Activated CD4-positive, alpha-beta T cell treated with anti-CD3 and anti-CD28 coated beads, Interleukin-10, Interleukin-2, amounts not matched to agents 100 ng/mL and 50 ng/mL, durations not matched to agents 16 hours and 8 hours (primary cell): ENCODE measurements around the gene POLR1B.
A peak's percentile ranks its signal among the peaks of the same experiment; 100 is the strongest.
"Not testable (repeated sequence)": the region's sequence is repeated elsewhere in the genome, so short reads cannot be mapped to it uniquely, and the experiment has no call there.

Source experiments
- DNase-seq: peaks from one replicate; pipeline ENCODE4 v3.0.0-alpha.2; 2020

The POLR1B gene

DNA sequence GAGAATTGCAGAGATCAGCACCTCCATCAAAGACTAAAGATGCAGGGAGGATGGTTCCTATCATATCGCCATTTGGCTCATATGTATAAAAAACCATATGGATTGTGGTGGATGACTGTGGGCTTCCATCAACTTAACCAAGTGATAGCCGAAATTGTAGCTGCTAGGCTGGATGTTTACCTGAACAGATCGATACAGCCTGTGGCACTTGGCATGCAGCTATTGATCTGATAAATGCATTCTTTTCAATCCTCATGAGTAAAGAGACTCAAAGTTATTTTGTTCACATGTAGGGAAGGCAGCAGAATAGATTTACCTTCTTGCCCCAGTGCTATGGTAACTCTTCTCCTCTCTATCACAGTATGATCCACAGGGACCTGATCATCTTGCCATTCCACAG is 60.7 kb downstream of the POLR1B start:
- no peak for DNase-seq

DNA sequence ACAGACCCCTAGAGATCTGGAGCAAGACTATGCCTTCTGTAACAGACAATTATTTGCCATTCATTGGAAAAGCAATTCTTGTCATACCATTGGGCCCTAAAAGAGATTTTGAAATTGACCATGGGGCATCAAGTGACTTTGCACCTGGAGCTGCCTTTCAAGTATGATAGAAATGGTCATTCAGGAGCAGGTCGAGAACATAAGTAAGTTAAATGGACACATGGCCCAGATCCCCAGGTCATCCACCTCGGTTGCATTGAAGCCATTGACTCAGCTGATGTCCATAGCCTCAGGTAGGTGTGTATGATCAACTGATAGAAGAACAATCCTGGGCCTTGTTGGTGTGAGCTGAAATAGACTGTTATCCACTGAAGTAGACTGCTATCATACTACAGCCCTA is 61.5 kb downstream of the POLR1B start:
- no peak for DNase-seq

DNA sequence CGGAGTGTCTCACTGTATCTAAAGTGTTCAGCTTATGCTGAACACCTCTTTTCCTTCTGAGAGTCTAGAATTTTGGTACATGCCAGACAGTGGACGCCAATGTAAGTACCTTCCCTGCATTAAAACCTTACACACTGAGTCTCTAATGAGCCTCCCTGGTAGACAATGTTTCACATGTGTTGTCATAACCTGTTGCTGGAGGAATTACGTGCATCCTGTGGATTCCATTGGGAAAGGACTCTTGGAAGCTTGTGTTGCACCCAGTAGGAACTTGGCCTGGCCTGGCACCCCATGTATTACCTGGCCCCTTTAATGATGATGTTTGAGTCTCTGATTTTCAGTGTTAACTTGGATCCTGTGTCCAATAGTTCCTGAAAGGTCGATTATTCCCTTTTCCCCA is 62.7 kb downstream of the POLR1B start:
- DNase-seq = no peak

DNA sequence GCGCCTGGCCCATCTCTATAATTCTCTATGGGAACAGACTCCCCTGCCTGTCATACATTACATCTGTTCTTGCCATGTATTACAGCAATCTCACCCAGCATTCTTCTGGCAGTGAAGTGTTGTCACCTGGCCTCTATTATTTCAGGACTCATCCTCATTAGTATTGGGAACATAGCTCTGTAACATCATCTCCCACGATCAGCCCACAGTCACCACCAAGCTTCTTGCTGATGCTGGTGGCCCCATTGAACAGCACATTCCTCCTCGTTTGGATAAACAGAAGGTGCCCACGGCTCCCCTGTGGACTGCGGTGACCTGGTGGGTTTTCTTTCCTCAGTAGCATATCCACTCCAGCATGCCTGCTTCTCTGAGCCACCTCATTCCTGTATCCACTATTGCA is 63.7 kb downstream of the POLR1B start:
- DNase-seq = no peak

DNA sequence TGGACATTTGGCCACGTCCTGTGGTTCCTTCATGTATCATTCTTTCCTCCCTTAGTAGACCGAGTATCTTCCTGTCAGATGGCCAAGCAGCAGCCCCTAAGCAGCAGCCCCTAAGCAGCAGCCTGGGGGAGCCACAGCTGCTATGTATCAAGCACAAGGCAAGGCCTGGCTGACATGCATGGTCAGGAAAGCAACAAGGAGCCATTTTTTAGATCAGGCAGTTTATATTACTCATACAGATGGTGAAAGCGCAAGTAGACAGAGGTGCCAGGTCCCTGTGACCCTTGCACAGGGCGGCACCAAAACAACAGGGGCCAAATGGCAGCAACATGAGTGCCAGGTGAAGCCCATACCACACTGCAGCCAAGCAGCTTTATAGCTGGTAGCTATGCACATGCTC is 64.3 kb downstream of the POLR1B start:
- no peak for DNase-seq

DNA sequence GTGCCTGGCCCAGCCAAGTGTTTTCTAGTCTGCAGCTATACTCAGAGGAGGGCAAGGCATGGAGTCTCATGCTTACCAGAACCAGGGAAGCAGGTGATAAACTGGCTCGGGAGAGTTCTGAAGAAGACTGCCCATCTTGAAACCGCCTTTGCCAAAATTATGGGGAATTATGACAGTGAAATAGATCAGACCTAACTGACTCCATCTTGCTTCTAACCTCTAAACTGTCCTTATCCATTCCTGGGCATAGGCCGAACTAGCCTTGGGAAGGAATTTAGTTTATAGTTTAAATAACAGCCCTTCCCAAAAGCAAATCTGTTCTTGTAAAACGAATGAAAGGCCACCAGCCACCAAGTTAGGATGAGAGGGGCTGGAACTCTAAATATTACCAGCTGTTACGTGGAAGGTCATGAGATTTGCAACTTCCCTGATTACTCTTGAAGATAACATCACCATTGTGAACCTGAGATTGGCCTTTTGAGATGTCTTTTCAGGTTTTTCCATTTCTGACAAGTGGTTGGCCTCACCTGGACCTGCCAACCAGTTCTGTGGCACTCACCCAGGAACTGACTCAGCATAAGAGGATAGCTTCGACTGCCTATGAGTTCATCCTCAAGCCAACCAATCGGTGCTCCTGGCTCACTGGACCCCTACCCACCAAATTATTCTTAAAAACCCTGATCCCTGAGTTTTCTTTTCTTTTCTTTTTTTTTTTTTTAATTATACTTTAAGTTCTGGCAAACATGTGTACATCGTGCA is 65.6 kb downstream of the POLR1B start:
- DNase-seq = no peak

DNA sequence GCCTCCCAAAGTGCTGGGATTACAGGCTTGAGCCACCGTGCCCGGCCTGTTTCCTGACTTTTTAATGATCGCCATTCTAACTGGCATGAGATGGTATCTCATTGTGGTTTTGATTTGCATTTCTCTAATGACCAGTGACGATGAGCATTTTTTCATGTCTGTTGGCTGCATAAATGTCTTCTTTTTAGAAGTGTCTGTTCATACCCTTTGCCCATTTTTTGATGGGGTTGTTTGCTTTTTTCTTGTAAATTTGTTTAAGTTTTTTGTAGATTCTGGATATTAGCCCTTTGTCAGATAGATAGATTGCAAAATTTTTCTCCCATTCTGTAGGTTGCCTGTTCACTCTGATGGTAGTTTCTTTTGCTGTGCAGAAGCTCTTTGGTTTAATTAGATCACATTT is 67.1 kb downstream of the POLR1B start:
- not testable (repeated sequence) for DNase-seq

DNA sequence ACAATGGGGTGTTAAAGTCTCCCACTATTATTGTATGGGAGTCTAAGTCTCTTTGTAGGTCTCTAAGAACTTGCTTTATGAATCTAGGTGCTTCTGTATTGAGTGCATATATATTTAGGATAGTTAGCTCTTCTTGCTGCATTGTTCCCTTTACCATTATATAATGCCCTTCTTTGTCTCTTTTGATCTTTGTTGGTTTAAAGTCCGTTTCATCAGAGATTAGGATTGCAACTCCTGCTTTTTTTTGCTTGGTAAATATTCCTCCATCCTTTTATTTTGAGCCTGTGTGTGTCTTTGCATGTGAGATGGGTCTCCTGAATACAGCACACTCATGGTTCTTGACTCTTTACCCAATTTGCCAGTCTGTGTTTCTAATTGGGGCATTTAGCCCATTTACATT is 70.0 kb downstream of the POLR1B start:
- not testable (repeated sequence) for DNase-seq

DNA sequence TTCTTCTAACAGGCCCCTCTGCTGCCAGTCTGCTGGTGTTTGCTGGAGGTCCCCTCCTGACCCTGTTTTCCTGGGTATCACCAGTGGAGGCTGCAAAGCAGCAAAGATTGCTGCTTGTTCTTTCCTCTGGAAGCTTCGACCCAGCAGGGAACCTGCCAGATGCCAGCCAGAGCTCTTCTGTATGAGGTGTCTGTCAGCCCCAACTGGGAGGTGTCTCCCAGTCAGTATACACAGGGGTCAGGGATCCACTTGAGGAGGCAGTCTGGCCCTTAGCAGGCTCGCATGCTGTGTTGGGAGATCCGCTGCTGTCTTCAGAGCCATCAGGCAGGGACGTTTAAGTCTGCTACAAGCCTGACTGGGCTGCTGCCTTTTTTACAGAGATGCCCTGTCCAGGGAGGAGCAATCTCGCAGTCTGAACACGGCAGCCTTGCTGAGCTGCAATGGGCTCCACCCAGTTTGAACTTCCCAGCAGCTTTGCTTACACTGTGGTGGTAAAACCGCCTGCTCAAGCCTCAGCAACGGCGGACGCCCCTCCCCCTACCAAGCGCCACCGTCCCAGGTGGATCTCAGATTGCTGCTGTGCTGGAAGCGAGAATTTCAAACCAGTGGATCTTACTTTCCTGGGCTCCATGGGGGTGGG is 72.1 kb downstream of the POLR1B start:
- DNase-seq = no peak

DNA sequence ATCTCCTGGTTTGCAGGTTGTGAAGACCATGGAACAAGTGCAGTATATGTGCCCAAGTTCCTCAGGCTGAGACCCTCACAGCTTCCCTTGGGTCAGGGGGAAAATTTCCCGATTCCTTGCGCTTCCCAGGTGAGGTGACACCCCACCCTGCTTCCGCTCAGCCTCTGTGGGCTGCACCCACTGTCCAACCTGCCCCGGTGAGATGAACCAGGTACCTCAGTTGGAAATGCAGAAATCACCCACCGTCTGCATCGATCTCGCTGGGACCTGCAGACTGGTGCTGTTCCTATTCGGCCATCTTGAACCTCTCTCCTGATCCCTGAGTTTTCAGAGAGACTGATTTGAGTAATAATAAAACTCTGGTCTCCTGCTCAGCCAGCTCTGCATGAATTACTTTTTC is 72.8 kb downstream of the POLR1B start:
- DNase-seq = no peak

DNA sequence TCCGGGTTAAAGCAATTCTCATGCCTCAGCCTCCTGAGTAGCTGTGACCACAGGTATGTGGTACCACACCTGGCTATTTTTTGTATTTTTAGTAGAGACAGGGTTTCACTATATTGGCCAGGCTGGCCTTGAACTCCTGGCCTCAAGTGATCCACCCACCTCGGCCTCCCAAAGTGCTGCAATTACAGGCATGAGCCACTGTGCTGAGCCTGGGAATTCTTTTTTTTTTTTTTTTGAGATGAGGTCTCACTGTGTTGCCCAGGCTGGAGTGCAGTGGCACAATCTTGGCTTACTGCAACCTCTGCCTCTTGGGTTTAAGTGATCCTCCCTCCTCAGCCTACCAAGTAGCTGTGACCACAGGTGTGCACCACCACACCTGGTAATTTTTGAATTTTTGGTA is 73.5 kb downstream of the POLR1B start:
- DNase-seq = not testable (repeated sequence)

DNA sequence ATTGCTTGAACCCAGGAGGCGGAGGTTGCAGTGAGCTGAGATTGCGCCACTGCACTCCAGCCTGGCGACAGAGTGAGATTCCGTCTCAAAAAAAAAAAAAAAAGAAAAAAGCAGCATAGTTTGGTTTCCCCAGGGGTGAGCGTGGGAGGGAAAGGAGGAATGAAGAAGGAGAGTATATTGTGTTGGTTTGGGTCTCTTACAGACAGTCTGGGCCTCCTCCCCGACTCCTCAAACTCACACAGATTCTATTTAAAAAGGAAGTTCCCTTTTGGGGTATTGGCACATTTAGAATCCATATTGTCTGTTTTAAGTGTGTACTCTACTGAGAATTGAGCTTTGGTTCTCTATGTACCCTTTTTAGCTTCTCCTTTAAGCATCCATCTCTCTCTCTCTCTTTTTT is 76.1 kb downstream of the POLR1B start:
- no peak for DNase-seq

DNA sequence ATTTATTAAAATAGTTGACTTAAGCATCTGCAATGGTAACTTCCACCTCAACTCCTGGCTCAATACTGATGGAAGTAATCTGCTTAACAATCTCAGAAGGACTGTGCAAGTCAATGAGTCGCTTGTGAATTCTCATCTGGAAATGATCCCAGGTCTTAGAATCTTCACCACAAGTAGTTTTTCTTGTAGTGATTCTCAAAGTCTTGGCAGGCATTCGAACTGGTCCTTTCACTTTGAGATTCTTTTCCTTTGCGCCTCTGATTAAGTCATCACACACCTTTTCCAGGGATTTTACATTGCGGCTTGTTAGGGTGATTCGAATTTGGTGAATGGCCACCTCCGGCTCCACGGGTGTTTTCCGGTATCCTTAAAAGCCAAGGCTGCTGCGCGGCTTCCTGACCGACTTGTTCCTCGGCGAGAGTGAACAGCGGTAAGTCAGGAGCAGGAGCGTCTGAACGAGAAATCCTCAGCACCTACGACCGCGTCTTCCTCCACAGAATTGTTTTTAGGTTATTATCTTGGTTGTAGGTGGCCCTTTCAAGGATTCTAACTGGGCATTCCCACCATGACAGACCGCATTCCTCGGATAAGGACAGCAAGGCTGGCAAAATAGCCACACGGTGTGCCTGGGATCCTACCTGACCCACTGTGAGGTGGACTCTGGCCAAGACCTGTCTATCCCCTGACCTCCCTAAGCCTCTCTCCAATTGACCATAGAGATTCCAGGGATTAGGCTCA is 79.7 kb downstream of the POLR1B start:
- no peak for DNase-seq

DNA sequence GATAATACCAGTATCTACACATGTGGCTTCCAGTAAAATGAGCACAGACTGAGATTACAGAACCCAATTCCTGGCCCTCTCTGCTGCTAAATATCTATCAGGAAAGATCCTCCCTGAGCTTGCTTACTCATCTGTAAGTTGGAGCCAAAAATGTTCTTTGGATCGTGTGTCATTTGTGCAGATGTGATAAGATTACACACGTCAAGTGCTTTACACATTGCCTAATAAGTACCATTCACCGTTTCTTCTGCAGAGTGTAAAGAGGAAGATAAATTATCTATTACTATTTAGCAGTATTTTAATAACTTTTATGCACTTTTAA is 80.2 kb downstream of the POLR1B start:
- no peak for DNase-seq

DNA sequence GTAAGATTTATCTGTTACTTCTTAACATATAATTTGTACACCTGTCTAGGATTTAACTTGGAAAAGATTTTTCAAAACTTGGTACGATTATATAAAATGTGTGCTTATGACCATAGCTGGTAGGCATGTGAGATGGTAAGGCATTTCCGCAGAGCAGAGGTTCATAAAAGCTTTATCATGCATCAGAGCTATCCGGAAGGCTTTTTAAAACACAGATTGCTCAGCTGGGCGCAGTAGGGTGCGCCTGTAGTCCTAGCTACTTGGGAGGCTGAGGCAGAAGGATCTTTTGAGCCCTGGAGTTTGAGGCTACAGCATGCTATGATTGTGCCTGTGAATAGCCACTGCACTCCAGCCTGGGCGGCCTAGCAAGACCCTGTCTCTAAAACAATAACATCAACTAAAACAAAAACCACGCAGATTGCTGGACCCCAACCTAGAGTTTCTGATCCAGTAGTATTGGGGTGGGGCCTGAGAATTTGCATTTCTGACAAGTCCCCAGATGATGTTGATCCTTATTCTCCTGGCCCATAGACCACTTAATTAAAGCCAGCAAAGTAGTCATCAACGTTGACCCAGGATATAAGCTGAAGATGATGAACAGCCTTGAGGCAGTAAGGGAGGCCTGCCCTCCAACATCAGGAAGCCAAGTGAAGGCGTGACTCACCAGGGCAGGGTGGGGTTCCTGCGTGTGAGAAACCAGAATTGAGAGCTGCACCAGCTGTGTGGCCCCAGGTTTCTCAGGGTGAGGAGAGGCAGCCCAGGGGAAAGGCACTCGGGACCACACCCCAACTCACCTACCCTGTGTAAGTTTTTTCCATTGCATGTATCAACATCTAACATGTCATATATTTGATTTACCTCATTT is 81.9 kb downstream of the POLR1B start:
- peak; percentile 87 for DNase-seq

DNA sequence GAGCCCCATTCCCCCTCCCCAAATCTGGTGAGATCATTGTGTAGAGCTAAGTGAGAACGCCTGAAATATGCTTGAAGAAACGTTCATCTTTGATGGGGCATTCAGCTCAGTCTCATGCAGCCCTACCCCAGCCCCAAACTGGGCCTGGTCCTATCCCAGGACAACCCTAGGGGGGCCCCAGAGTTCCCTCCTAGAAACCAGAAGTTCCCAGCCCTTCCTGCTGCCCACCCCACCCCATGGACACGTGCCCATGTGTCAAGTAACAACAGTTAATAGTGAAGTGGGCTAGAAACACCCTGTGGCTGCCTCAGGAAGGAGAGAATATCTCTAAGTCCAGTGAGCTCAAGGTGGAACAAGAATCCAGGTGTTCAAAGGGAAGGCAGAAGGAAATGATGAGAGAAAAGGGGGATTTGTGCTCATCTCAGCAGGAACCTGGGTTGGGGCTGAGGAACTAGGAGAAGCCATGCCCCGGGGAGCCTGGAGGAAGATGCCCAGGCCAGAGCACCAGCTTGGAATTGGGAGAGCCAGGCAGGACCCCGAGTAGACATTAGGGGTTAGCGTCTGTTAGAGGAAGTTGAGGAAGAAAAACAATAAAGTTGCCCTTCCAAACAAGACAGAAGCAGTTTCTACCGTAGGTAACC is 83.3 kb downstream of the POLR1B start:
- no peak for DNase-seq

DNA sequence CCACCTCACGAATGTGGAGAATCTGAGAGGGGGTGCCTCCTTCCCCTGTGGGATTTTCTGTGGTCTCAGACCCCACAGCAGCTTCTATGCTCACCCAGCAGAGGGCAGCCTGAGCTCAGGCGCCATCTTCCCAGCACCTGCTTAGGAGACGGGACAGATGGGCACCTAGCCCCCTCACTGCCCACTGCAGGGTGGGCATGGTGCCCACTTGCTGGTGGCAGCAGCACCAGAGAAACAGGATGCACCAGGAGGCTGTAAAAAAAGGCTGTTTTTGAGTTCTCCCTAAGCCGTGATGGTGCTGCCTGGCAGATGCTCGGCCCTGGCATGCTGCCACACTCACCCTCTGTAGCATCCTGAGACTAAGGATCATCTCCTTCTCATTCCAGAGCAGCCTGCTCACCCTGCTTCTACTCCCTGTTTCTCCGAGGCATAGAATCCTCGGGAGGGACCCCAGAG is 84.4 kb downstream of the POLR1B start:
- peak; percentile 77 for DNase-seq
